VCaP (cell line): ENCODE measurements around the gene BPIFB2.

Source experiments
- H3K27ac ChIP-seq: fragments of 450-650 bp; 2 replicates; pipeline ENCODE4 v1.5.1; 2017
- TF ChIP-seq, protein P1 (sequence below): fragments of 450-650 bp; conservative IDR thresholded peaks from 2 replicates; pipeline ENCODE4 v1.5.1; 2017; ENCODE audit warnings: mild to moderate bottlenecking, moderate library complexity

Gene BPIFB2

DNA sequence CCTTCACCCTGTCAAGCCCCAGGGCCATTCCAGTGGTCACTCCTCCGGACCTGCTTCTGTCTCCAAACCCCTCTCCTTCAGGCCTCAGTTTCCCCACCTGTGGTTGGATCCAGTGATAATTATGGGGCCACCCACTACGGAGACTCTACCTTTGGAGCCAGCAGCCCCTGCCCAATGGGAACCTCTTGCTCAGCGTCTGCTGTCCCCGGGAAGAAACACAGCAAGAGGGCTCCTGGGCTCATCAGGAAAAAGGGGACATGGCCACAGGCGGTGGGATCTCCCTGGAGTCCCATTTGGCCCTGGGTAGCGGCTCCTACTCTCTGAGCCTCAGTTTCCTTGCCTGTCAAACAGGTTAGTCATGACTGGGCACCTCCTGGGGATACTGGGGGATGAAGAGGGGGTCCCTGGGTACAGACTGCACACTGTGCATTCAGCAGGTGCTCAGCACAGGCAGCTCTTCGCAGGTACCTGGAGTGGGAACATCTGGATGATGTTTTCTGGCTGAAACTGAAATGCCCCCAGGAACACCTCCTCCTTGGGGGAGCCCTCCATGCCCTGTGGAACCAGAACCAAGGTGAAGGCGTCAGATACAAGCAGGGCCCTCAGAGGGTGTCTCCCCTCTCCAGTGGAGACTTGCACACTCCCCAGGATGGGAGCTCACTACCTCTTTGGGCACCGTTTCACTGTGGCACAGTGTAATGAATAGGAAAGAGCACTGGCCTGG lies 22.7 kb upstream of the BPIFB2 start:
- no peak overlapping the region for H3K27ac ChIP-seq
- TF ChIP-seq, protein P1, sequence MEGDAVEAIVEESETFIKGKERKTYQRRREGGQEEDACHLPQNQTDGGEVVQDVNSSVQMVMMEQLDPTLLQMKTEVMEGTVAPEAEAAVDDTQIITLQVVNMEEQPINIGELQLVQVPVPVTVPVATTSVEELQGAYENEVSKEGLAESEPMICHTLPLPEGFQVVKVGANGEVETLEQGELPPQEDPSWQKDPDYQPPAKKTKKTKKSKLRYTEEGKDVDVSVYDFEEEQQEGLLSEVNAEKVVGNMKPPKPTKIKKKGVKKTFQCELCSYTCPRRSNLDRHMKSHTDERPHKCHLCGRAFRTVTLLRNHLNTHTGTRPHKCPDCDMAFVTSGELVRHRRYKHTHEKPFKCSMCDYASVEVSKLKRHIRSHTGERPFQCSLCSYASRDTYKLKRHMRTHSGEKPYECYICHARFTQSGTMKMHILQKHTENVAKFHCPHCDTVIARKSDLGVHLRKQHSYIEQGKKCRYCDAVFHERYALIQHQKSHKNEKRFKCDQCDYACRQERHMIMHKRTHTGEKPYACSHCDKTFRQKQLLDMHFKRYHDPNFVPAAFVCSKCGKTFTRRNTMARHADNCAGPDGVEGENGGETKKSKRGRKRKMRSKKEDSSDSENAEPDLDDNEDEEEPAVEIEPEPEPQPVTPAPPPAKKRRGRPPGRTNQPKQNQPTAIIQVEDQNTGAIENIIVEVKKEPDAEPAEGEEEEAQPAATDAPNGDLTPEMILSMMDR, result no peak

DNA sequence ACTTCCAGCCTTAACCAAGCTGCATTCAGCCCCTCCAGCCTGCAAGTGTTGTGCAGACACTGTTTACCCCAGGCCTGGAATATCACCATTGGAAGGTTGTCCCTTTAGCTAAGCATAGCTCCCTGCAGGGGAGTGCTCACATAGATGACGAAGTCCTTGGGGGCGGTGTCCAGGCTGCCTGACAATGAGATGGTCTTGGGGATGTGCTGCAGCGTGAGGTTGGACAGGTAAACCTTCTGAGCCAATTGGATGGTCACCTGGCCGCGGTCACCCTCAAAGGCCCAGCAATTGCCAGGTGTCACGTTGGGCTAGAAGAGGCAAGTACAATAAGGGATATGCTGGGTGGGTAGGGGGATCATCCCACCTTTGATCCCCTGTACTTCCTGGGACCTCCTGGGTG lies 21.9 kb upstream of the BPIFB2 start:
- H3K27ac ChIP-seq, result no peak overlapping the region
- TF ChIP-seq, protein P1, result no peak

DNA sequence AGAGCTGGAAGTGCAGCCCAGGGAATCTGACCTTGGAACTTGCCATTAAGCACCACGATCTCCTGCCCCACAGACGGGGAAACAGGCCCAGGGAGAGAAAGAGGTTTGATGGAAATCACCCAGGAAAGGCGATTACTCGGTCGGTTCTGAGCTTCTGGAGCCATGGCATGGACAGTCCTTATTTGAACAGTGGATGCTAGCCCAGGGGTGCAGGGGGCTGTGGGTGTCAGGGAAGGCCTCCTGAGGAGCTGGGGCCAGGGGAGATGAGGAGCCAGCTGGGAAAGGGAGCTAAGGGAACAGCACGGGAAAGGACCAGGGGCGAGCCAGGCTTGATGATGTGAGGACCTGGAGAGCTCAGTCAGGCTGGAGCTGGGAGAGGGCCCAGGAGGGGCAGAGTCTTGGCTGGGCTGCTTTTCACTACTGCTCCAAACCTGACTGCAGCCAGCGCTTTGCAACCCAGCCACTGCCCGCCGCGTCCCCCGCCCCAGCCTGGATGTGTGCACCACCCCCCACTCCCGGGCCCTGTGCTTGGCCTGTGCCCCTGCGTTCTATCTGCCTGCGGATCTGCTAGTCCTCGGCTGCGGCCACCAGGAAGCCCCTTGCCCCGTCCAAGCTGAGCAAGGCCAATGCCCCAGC lies 21.1 kb upstream of the BPIFB2 start:
- TF ChIP-seq, protein P1, result no peak

DNA sequence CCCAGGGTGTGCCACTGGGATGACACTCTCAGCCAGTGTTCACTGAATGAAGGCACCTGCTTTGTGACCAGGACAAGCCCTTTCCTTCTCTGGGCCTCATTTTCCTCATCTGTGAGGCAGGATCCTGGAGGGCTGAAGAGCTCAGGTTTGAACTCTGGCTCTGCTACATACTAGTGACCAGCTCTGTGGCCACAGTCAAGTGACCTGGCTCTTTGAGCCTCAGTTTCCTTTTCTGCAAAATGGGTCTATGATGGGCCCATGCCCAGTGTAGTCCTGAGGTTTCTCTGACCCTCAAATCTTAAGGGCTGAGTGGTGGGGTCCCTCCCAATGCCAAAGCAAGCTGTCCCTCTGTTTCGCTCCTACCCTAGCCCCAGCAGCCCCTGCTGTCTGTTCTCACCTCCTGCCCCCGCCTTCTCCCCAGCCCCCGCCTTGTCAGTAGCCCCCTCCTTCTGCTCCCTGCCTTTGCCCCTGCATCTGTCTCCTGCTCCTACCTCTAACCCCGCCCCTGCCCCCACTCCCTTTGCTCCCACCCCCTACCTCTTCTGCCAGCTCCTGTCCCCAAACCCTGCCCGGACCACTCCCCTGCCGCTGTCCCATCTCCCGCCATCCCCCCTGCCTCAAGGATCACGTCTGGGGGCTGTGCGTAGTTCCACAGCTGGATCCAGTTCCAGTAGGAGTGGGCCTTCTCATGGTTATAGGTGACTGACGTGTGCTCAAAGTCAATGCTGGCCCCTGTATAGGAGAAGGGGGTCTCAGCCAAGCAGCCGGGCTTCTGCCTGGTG lies 20.3 kb upstream of the BPIFB2 start:
- no peak overlapping the region for H3K27ac ChIP-seq
- TF ChIP-seq, protein P1, result no peak

More for the DNA sequence above, 21.1 kb upstream of the BPIFB2 start:
- H3K27ac ChIP-seq, result no peak overlapping the region

DNA sequence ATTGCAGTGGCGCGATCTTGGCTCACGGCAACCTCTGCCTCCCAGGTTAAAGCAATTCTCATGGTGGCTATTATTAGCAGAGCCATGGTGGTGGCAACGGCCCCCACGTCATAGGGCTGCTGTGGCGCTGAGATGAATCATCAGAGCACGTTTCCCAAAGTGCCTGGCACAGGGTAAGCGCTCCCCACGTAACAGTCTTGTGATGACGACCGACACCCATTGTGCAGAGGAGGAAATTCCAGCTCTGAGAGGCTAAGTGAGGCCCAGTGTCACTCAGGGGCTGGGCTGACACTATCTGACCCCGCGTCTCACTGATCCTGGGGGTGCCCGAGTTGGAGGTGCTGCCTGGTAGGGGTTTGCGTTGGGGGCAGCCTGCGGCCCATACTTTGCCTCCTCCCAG lies 19.5 kb upstream of the BPIFB2 start:
- TF ChIP-seq, protein P1, result no peak

DNA sequence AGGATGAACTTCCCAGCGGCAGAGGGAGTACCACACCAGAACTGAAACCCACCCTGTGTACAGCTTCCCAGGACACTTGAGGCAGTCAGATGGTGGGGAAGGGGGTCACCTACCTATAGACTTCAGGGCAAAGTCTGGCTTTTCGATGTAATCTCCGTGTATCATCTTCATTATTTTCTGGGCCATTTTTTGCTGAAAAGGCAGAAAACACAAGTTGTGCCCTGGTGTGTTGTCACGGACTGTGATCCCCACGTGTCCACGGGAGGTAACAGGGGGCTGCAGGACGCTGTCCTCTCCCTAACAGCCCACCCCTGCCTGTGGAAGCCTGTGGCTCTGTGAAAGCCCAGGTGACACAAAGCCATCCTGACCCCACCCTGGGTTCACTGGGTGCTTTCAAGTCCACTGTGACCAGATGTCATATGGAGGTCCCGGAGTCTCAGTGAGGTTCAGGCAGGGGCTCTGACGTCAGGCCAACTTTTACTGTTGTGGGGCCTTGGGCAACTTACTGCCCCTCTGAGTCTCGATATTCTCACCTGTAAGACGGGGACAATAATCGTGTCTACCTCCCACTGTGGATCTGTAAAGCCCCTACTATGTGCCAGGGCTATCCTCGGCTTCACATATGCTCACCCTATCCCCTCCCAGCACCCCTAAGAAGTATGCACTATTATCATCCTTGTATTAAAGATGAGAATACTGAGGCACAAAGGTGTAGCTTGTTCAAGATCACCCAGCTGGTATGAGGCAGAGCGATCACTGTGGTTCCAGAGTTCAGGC lies 17.8 kb upstream of the BPIFB2 start:
- TF ChIP-seq, protein P1, result no peak
- no peak overlapping the region for H3K27ac ChIP-seq

More for the DNA sequence above, 19.5 kb upstream of the BPIFB2 start:
- H3K27ac ChIP-seq, result no peak overlapping the region
